Stimulated activated CD8-positive, alpha-beta memory T cell treated with anti-CD3 and anti-CD28 coated beads, Interleukin-15, amount 100 ng/mL, for 24 hours (primary cell): Measurements from ENCODE around the gene MRPS6.

Experiments
- DNase-seq: peaks from one replicate; pipeline ENCODE4 v3.0.0-alpha.2; 2020; ENCODE audit warnings: low read depth

Gene MRPS6

DNA sequence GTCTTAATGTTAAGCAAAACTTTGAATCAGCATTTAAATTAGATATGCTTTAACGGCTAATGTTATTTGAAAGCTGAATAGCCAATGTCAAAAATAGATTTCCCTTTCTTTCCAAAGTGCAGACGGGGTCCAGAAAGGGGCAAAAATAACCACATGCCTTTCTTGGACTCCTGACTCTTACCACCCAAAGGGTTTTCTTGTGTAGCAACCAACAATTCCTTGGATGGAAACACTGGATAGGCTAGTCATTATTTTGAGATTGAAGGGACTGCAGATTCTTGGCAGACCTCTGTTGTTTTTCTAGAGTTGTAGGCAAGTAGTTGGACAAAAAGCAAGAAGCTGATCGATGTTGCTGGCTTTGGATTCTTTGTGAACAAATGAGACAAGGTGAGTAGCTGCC lies 107.0 kb downstream of the MRPS6 start:
- no peak for DNase-seq

DNA sequence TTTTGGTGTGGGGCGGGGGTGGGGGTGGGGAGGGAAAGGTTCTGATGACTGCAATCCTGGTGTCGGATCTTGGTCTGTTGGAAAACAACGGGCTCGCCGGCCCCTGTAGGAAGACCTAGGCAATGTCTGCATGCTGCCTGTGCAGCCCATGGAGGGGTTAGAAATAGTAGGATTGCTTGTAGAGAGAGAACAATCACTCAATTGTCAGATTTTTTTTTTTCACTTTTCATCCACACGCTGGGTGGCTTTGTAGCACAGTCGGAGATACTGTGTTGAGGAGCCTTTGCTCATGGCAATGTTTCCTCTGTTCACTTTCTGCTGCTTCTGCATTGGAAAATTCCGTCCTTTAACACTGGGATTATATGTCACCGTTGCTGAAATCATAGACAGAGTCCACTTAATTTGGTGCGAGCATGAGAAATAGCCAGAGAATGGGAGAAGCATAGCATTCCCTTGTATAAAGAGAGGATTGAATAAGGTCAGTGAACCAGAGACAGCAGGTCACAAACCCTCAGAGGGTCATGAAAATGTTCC lies 107.5 kb downstream of the MRPS6 start:
- no peak for DNase-seq

DNA sequence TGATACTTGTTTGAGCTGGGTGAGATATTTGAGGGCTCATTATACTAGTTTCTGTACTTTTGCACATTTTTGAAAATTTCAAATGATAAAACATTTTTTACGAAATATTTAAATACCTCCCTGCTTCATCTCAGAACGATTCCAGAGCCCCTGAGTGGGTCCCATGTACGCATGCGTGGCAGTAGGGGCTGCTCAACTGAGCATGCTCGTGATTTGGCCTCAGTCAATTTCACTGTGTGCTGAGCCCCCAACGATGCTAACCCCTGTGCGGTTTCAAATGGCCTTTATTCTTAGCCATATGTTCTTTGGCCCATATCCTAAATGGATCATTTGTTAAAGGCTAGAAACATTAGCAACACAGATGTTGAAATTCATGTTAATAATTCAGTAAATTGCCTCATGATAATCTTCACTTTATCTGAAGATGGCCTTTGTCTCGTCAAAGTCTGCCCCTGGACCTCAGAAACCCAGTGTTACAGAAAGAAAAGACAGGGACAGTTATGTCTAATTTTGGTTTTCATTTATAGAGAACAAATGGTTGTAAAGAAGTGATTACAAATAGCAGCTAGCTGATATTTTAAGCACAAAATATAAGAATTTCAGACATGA lies 108.2 kb downstream of the MRPS6 start:
- no peak for DNase-seq

DNA sequence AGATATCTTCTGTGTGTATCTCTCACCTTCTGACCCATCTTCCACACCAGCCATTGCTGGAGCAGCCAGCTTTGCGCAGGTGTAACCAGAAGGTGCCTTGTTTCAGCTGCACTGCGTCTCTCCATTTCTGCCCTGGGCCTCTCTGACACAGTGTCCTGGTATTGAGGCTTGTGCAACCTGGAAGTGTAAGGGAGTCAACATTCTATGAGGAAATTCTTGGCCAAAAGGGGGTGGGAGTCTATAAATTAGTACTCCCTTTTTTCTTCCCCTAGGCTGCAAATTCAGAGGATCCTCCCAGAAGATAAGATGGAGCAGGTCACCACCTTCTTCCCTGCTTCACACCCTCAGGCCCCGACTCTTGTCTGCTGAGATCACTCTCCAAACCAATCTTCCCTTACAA lies 109.1 kb downstream of the MRPS6 start:
- DNase-seq = no peak

DNA sequence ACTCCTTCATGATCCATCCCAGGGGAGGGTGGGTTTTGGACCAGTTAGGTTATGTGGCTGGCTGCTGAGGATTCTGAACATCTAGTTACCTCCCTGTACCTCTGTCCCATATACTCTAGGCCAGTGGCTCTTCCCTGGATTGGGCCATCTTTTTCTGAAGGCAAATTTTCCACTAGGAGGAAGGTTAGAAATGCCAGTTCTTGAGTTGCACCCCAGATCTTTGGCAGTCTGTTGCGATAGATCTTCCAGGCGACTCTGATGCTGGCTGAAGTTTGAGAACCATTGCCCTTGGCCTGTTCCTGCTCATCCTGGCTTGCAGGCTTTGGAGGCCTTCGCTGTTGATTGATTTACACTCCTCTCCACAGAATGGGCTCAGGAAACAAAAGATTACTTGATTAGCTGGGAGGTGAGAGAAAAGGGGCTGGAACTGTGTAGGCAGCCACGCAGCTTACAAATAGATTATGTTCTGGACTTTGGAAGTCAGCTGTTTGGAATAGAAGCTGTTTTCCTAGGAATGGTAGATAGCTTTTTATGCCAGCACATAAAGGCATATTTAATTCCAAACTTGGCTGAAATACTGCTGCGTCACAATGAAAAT lies 110.1 kb downstream of the MRPS6 start:
- no peak for DNase-seq

DNA sequence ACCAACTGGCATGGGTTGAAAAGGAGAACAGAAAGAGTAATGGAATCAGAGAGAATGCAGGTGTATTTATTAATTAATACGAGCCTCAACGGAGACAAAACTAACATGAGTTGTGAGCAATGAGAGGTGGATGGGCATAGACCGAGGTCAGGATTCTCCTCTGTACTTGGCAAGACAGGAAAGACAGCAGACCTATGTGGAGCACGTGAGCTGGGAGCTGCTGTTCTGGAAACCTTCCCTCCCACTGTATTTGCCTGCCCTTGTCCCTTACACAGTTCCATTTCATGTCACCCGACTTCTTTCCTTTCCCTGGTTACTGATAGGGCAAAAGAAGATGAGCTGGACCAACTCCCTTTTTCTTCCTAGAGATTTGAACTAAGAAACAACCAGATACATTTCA lies 110.9 kb downstream of the MRPS6 start:
- no peak for DNase-seq

DNA sequence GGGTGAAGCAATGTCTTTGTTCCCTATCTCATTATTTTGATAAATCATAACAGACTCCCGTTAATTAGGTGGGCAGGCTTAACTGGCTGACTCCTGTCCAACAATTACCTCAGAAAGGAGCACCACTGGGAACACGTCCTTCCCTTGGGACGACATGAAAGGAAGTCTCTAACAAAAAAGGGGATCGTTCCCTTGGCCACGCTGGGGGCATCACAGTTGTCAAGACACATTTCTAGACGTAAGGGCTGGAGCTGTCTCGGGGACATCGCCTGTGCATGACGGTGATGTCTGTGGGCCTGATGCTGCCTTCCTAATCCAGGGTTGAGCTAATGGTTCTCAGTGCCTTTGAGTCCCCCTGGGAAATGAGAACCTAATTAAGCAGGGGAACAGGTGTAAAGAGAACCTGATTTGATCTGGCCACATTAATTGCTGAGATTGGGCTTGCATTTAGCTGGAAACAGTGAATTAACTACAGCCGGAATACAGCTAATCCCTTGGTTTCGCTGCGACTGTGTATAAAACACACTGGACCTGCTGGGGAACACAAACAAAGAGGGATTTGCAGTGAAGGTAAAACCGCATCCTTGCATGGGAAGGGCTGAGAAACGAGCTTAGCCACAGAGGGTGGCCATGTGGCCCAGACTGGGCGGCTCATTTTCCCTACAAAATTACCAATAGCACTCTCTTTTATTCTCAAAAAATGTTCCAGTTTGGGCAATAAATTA lies 111.8 kb downstream of the MRPS6 start:
- DNase-seq = no peak

DNA sequence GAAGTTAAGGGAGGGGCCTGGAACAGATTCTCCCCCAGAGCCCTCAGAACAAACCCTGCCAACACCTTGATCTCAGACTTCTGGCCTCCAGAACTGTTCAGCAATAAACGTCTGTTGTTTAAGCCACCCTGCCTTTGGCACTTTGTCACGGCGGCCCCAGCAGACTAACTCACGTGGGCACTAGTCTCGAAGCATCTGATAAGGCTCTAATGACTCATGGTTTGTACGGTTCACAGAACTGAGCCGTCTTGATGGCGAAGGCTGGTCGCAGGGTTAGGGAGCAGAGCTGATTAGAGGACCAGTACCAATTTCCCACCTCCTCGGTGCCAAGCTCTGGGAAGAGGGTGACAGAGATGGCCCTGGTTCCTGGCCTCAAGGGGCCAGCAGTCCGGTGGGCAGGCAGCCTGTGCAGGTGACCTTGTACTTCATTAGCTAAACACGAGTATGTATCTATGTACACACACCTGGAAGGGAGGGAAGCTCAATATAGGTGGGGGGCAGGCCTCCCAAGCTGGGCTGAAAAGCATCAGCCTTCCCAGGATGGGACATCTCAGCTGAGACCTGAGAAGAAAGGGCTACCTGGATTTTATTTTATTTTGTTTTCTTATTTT lies 112.8 kb downstream of the MRPS6 start:
- DNase-seq = no peak

DNA sequence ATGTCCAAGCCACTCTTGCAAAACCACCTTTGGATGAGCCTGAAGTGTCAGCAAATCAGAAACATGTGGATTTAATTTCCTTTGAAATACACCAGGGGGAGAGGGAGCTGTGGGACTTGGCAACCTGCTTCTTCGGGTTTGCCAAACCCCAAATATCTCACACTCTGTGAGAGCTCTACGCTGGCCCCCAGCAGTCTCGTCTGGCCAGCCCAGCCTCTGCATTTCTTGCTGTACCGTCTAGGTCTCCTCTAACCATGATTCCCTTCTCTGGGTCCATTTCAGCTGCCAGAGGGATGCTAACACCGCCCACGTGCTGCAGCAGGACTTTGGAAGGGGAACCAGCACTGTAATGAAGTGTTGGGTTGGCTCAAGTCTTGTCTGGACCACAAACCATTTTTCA lies 114.6 kb downstream of the MRPS6 start:
- DNase-seq = no peak

DNA sequence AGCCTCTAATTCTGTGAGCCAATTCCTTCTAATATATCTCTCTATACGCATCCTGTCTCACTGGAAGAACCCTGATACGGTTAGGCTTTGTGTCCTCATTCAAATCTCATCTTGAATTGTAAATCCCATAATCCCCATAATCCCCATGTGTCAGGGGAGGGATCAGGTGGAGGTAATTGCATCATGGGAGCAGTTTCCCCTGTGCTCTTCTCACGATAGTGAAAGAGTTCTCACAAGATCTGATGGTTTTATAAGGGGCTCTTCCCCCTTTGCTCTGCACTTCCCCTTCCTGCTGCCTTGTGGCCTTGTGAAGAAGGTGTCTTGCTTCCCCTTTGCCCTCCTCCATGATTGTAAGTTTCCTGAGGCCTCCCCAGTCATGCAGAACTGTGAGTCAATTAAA lies 116.1 kb downstream of the MRPS6 start:
- no peak for DNase-seq

DNA sequence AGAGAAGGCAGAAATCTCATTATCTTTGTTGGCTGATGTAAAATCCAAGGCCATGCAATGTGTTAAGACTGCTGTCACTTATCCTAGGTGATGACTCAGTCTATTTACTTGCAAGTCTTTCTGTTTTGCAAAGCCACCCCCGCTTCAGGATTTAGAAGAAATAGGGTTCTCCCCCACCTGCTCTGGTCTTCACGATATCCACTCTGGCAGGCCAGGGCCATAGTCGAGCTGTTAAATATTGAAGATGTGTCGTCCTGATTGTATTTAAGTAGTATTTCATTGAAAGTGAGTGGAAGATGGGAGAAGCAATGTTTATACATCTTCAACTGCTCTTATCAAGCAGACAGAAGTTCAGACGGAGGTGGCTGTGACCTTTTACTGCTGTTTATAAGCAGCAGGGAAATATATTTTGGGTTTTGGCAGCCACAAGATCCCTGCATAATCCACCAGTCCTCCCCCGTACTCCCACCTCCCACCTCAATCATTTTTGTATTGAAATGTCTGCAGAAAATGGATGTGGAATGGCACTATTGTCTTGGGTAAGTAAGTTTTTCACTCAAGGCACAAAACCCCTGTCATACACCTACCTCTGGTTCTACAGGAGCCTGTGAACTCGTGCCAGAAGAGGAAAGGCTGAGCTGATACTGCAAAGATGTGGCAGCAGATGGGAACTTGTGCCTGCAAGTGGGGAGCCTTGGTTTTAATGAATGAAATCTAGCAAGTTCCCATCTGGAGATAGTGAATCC lies 117.4 kb downstream of the MRPS6 start:
- DNase-seq = no peak

DNA sequence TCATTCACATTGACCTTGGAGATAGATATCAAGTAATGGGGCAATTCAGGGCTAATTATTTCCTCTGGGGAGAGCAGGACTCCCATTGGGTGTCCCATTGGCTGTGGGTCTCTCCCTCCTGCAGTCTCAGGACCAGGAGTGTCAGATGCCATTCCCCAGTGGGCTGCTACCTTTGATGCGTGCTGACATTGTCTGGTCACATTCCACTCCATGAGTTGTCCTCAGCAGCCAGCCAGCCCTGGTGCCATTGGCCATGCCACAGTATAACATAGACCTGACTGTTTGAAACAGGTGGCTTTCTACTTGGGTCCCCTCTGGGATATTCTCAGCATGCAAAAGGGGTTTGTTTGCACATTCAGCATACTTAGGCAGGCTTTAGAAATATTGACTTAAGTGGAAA lies 118.5 kb downstream of the MRPS6 start:
- no peak for DNase-seq
